ENCODE measurements around the gene TPR. TPM values are rescaled to one million over a fixed set of nuclear protein-coding genes. Genes with fewer than 3 reads are reported as not detected.

TPR gene
- total RNA-seq: 33.1 and 42.1 TPM in 2 replicates

DNA sequence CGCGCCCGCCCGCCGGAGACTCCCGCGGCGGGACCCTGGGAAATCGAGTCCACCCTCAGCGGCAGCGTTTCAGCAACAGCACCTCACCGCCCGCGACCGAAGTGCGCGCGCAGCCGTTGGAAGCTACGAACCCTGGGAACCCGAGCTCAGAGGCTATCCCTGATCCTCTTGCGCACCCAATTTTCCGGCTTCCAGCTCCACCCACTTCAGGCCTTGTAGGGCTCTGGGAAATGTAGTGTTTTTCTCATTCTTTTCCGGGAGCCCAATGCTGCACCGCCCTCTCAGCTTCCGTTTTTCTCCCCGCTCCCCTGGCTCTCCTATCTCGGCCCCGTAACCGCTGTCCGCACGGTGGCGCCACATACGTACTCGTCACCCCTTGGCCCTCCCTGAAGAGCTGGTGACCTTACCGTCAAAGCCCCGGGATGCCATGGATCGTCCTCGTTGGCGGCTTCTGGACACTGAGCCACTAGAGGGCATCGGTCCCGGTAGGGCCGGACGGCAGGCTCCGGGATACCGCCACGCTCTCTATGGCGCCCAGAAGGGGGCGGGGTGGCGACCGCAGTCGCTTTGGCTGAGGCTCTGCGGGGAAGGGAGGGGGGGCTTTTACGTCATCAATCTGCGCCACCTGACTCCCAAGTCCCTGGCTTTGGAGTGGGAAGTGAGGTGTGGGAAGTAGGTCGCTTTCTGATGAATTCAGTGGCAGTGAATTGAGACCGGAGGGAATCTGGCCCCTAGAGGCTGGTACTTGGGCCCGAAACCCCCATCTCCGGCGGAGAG is at the start of gene TPR, which contains the start of gene ODR4:
TPR (minus strand) TSS at position 102 of the 777 bp plus-strand sequence. CDS start 225 bp downstream, outside the sequence.
ODR4 (plus strand) TSS at position 687 of the 777 bp plus-strand sequence. CDS start 3,948 bp downstream, outside the sequence.

DNA sequence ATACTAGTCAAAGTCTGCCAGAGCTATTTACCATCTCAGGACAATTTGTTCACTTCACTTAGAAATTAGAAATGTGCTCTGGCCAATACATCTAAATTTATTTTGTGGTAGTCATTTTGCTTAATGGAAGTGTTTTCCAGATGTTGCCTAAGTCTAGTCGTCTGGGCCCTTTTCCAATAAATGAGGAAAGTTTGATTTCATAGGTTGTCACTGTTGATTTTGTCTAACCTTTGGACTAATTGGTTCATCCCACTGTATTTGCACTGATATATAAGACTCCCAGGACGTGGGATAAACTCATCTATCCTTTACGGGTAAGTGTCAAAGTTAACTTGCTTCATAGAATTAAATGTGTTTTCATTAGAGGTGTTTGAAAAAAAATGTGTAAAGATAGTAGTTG is 79.1 kb downstream of the TPR start, which contains the start of gene PRG4:
PRG4 (plus strand) TSS at position 300 of the 400 bp plus-strand sequence.

Other genes with a start within 250 kb of the TPR start
- gene PRG4, start 79.0 kb downstream of the TPR start, total RNA-seq: under 0.01 TPM in 1 of 2 replicates, not detected in the other
- gene ODR4, start 585 bp upstream of the TPR start, total RNA-seq: 11.2 and 17.2 TPM in 2 replicates
- gene PDC, start 85.9 kb upstream of the TPR start, total RNA-seq: not detected in 2 replicates

All from myometrial cell (primary cell).